HepG2 (cell line): ENCODE results near the gene CARD16. TPM values are rescaled to one million over a fixed set of nuclear protein-coding genes. Genes with fewer than 3 reads are reported as not detected.

Experiments used
- ARNT ChIP-seq: fragments of 450-650 bp; IDR thresholded peaks from 2 replicates; pipeline ENCODE4 v1.6.1; 2017
- BRCA1 ChIP-seq: sonication (generic); formaldehyde crosslinking; IDR thresholded peaks from 2 replicates; pipeline ENCODE4 v1.4.0; 2020; ENCODE audit warnings: missing genetic modification reagents
- CCAR2 ChIP-seq: fragments of 200-400 bp; formaldehyde crosslinking; optimal IDR thresholded peaks from 2 replicates; pipeline ENCODE3; 2018; ENCODE audit warnings: low read depth, mild to moderate bottlenecking, low read length, moderate library complexity
- ELK4 ChIP-seq: sonication (generic); formaldehyde crosslinking; IDR thresholded peaks from 2 replicates; pipeline ENCODE4 v1.9.0; 2021; ENCODE audit warnings: missing genetic modification reagents, borderline replicate concordance
- EZH2 ChIP-seq: conservative IDR thresholded peaks from 2 replicates; pipeline ENCODE4 v1.6.1; 2012; ENCODE audit warnings: mild to moderate bottlenecking, low read depth, low read length, moderate library complexity
- FLYWCH1 ChIP-seq: sonication (generic); formaldehyde crosslinking; IDR thresholded peaks from 2 replicates; pipeline ENCODE4 v1.8.1; 2023; ENCODE audit warnings: mild to moderate bottlenecking, missing genetic modification reagents
- GLI4 ChIP-seq: sonication (generic); formaldehyde crosslinking; IDR thresholded peaks from 2 replicates; pipeline ENCODE4 v1.5.1; 2020; ENCODE audit warnings: missing genetic modification reagents, mild to moderate bottlenecking, moderate library complexity, borderline replicate concordance
- MATR3 ChIP-seq: sonication (generic); formaldehyde crosslinking; IDR thresholded peaks from 2 replicates; pipeline ENCODE4 v1.4.0; 2020; ENCODE audit warnings: missing genetic modification reagents
- NCOA2 ChIP-seq: sonication (generic); formaldehyde crosslinking; IDR thresholded peaks from 2 replicates; pipeline ENCODE4 v1.8.0; 2022; ENCODE audit warnings: inconsistent platforms
- NR2C2 ChIP-seq: sonication (generic); formaldehyde crosslinking; IDR thresholded peaks from 2 replicates; pipeline ENCODE4 v1.4.0; 2020; ENCODE audit warnings: missing genetic modification reagents, mild to moderate bottlenecking, moderate library complexity, borderline replicate concordance
- PHB2 ChIP-seq: fragments of 450-650 bp; IDR thresholded peaks from 2 replicates; pipeline ENCODE4 v1.6.1; 2018; ENCODE audit not compliant: partially characterized antibody
- RAD51 ChIP-seq: fragments of 450-650 bp; IDR thresholded peaks from 2 replicates; pipeline ENCODE4 v1.6.1; 2016; ENCODE audit warnings: borderline replicate concordance
- SP5 ChIP-seq: IDR thresholded peaks from 2 replicates; pipeline ENCODE4 v1.6.1; 2016; ENCODE audit warnings: low read depth, borderline replicate concordance
- ZBTB1 ChIP-seq: sonication (generic); formaldehyde crosslinking; IDR thresholded peaks from 2 replicates; pipeline ENCODE4 v1.4.0; 2020; ENCODE audit warnings: missing genetic modification reagents, borderline replicate concordance
- ZC3H4 ChIP-seq: sonication (generic); formaldehyde crosslinking; IDR thresholded peaks from 2 replicates; pipeline ENCODE4 v1.4.0; 2020; ENCODE audit warnings: missing genetic modification reagents, borderline replicate concordance
- ZNF367 ChIP-seq: sonication (generic); formaldehyde crosslinking; IDR thresholded peaks from 2 replicates; pipeline ENCODE4 v1.4.0; 2020; ENCODE audit warnings: missing genetic modification reagents, borderline replicate concordance
- ZNF567 ChIP-seq: sonication (generic); formaldehyde crosslinking; IDR thresholded peaks from 2 replicates; pipeline ENCODE4 v1.8.1; 2023; ENCODE audit warnings: mild to moderate bottlenecking, missing genetic modification reagents, borderline replicate concordance
- ZNF614 ChIP-seq: IDR thresholded peaks from 2 replicates; pipeline ENCODE4 v1.6.1; 2018; ENCODE audit warnings: missing biosample characterization, missing genetic modification reagents, inconsistent platforms, borderline replicate concordance
- ZNF773 ChIP-seq: sonication (generic); formaldehyde crosslinking; IDR thresholded peaks from 2 replicates; pipeline ENCODE4 v1.4.0; 2020; ENCODE audit warnings: missing genetic modification reagents, borderline replicate concordance
- ZSCAN22 ChIP-seq: sonication (generic); formaldehyde crosslinking; IDR thresholded peaks from 2 replicates; pipeline ENCODE4 v1.4.0; 2020; ENCODE audit warnings: mild to moderate bottlenecking, missing genetic modification reagents
- polyA plus RNA-seq, 8 experiments: library from polyadenylated mRNA; depleted of rRNA in 3 of 8; stranded (reverse) in 7 of 8; unstranded in 1 of 8; fragments of >200 nt; fragmentation: Illumina TruSeq in 4 of 8; extraction: Trizol in 4 of 8; gene quantifications; 2 replicates each; pipeline versions ENCODE4 v1.2.1 to v1.2.3, GENCODE V29; 2011 to 2016; ENCODE audit warnings: low read depth in 4 of 8, missing spikeins in 1 of 8, mixed read lengths in 1 of 8; ENCODE audit not compliant: insufficient read depth in 1 of 8
- total RNA-seq, 5 experiments: library from RNA; depleted of rRNA; stranded (reverse); fragments of >200 nt; fragmentation: Illumina TruSeq; extraction: Trizol; gene quantifications; 2 replicates each; pipeline ENCODE4 v1.2.3, GENCODE V29; 2016; ENCODE audit warnings: low read depth in 1 of 5
- TF ChIP-seq, protein P1 (sequence below): sonication (generic); formaldehyde crosslinking; IDR thresholded peaks from one replicate; pipeline ENCODE4 v1.5.1; 2020; ENCODE audit warnings: mild to moderate bottlenecking, missing genetic modification reagents; ENCODE audit errors: not compliant biosample characterization

The CARD16 gene
- total and polyA plus RNA-seq, 2 of the 13 experiments (the other 11 are each of a cell fraction or from before 2014, with no cell fraction given), result 0.34 TPM; not detected in 1

- no peak for TF ChIP-seq ZBTB1 (CRISPR knock-in tag)
- no peak for TF ChIP-seq RAD51
- no peak for TF ChIP-seq ZNF367 (CRISPR knock-in tag)
- peak; percentile 86 for TF ChIP-seq NCOA2 (CRISPR knock-in tag)
- no peak for TF ChIP-seq BRCA1
- TF ChIP-seq, protein P1, sequence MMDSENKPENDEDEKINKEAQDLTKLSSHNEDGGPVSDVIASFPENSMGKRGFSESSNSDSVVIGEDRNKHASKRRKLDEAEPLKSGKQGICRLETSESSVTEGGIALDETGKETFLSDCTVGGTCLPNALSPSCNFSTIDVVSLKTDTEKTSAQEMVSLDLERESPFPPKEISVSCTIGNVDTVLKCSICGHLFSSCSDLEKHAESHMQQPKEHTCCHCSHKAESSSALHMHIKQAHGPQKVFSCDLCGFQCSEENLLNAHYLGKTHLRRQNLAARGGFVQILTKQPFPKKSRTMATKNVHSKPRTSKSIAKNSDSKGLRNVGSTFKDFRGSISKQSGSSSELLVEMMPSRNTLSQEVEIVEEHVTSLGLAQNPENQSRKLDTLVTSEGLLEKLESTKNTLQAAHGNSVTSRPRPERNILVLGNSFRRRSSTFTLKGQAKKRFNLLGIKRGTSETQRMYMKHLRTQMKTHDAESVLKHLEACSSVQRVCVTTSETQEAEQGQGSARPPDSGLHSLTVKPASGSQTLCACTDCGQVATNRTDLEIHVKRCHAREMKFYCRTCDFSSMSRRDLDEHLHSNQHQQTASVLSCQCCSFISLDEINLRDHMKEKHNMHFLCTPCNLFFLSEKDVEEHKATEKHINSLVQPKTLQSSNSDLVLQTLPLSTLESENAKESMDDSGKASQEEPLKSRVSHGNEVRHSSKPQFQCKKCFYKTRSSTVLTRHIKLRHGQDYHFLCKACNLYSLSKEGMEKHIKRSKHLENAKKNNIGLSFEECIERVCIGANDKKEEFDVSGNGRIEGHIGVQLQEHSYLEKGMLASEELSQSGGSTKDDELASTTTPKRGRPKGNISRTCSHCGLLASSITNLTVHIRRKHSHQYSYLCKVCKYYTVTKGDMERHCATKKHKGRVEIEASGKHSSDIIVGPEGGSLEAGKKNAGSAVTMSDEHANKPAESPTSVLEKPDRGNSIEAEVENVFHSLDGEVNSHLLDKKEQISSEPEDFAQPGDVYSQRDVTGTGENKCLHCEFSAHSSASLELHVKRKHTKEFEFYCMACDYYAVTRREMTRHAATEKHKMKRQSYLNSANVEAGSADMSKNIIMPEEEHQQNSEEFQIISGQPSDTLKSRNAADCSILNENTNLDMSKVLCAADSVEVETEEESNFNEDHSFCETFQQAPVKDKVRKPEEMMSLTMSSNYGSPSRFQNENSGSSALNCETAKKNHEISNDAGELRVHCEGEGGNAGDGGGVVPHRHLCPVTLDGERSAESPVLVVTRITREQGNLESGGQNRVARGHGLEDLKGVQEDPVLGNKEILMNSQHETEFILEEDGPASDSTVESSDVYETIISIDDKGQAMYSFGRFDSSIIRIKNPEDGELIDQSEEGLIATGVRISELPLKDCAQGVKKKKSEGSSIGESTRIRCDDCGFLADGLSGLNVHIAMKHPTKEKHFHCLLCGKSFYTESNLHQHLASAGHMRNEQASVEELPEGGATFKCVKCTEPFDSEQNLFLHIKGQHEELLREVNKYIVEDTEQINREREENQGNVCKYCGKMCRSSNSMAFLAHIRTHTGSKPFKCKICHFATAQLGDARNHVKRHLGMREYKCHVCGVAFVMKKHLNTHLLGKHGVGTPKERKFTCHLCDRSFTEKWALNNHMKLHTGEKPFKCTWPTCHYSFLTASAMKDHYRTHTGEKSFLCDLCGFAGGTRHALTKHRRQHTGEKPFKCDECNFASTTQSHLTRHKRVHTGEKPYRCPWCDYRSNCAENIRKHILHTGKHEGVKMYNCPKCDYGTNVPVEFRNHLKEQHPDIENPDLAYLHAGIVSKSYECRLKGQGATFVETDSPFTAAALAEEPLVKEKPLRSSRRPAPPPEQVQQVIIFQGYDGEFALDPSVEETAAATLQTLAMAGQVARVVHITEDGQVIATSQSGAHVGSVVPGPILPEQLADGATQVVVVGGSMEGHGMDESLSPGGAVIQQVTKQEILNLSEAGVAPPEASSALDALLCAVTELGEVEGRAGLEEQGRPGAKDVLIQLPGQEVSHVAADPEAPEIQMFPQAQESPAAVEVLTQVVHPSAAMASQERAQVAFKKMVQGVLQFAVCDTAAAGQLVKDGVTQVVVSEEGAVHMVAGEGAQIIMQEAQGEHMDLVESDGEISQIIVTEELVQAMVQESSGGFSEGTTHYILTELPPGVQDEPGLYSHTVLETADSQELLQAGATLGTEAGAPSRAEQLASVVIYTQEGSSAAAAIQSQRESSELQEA (CRISPR knock-in tag), result no peak
- TF ChIP-seq MATR3, result no peak
- TF ChIP-seq EZH2, result no peak
- no peak for TF ChIP-seq FLYWCH1 (CRISPR knock-in tag)
- no peak for TF ChIP-seq GLI4
- TF ChIP-seq ZNF567 (CRISPR knock-in tag), result no peak
- no peak for TF ChIP-seq ELK4 (CRISPR knock-in tag)
- TF ChIP-seq NR2C2 (CRISPR knock-in tag), result no peak
- TF ChIP-seq SP5 (CRISPR knock-in tag), result 0 out of 2 replicates have a peak, but pooled peaks have one; percentile 26
- TF ChIP-seq ZNF614 (CRISPR knock-in tag), result peak; percentile 60; the same call in 1 of the 2 replicates
- TF ChIP-seq CCAR2, result no peak
- no peak for TF ChIP-seq PHB2
- TF ChIP-seq ZSCAN22 (CRISPR knock-in tag), result no peak
- TF ChIP-seq ARNT, result no peak
- TF ChIP-seq ZC3H4 (CRISPR knock-in tag), result no peak
- no peak for TF ChIP-seq ZNF773 (CRISPR knock-in tag)
Observed at GRCh38 chr11:105051559-105051958, 6.4 kb upstream of the CARD16 start (continued).
